Measurements from ENCODE around the gene MAPRE3.
A peak's percentile ranks its signal among the peaks of the same experiment; 100 is the strongest.

The MAPRE3 gene

GRCh38 chr2:27049422-27050280 lies 79.2 kb downstream of the MAPRE3 start:
- DNase-seq = peak; percentile 57 to 77

DNA sequence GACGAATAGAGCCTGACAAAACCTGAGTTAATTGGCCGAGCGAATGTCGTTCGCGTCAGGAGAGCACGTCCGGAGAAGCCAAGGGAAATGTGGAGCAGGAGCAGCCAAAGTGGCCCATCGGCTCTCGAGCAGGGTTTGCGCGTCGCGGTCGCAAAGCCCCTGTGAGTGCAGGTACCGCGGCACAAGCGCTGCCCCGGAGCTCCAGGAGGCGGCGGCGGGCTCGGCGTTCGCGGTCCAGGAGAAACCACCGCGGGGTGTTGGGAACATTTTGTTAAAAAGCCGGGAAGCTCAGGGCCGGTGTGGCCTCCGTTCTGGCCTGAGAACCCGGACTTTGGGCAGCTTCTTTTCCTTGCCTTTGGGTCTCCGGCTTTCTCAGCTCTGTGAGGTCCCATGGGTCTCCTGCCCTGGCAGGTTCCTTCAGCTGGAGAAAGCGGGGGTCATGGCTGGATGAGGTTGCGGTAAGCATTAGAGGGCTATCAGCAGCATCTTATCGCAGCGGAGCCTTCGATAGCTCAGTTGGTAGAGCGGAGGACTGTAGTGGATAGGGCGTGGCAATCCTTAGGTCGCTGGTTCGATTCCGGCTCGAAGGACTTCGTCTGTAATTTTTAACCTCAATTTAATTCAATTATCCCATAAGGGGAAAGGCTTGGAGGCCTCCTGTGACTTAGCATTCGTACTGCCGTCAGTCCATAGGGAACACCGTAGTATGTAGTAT lies 80.0 kb downstream of the MAPRE3 start:
- DNase-seq = peak; percentile 85 to 90

- DNase-seq = peak; percentile 93 to 95
Measured at GRCh38 chr2:27050996-27051901, 80.8 kb downstream of the MAPRE3 start, which contains the start of gene AGBL5. Gene AGBL5, plus strand, starts transcription at chr2:27051668. Its CDS starts 1,291 bp downstream, at chr2:27052959.

GRCh38 chr2:27051902-27052645 lies 81.6 kb downstream of the MAPRE3 start:
- peak in 1 of 2 donors; percentile 39 for DNase-seq

- DNase-seq = no peak
Measured at GRCh38 chr2:27053321-27053720, 82.9 kb downstream of the MAPRE3 start.

GRCh38 chr2:27053776-27054175 lies 83.3 kb downstream of the MAPRE3 start:
- DNase-seq = no peak

DNA sequence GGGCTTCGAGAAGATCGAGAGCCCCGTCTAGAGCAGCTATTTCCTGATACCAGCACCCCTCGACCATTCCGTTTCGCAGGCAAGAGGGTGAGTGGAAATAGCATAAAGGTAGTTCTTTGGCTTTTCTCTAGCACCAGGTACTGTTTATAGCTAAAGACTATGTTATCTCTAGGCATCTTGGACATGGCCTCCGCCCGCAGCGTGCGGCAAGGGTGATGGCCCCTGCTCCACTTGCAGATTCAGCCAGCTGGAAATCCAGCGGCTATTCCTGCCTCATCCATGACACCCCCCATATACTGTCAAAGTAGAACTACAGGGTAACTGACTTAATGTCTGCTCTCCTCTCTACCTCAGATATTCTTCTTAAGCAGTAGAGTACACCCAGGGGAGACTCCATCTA lies 84.3 kb downstream of the MAPRE3 start:
- no peak for DNase-seq

GRCh38 chr2:27057184-27057583 lies 86.7 kb downstream of the MAPRE3 start:
- no peak for DNase-seq

DNA sequence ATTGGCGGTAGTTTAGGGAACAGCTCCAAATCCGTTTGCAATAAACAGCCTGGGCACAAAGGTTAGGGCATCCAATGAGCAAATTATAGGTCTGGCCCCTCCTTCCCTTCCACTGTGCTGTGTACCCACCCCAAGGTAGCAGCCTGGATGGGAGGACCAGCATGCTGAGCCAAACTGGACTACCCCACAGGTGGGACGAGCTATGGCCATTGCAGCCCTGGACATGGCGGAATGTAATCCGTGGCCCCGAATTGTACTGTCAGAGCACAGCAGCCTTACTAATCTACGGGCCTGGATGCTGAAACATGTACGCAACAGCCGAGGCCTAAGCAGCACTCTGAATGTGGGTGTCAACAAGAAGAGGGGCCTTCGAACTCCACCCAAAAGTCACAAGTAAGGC lies 87.8 kb downstream of the MAPRE3 start:
- no peak for DNase-seq

DNA sequence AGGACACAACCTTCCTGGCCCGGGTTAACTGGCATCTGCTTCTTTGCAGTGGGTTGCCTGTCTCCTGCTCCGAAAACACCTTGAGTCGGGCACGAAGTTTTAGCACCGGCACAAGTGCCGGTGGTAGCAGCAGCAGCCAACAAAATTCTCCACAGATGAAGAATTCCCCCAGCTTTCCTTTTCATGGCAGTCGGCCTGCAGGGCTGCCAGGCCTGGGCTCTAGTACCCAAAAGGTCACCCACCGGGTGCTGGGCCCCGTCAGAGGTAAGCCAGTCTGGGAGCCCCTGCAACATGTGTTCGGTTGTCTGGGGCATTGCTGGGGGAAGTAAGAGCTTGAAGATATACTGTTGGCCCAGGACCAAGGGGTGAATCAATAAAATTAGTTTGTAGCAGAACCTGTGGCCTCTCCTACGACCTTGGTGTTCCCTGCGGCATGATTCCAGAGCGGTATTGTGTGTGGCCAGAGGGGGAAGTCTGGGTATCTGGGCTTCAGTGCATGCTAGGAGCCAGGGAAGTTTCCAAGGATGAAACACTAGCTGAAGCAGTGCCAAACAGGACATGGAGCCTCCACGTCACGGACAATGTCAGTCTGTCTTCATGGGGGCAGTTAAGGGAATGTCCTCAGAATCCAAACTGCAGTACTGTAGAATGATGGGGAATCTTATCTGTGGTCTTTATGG lies 88.8 kb downstream of the MAPRE3 start:
- DNase-seq = no peak

- no peak for DNase-seq
Measured at GRCh38 chr2:27060323-27060722, 89.9 kb downstream of the MAPRE3 start.

DNA sequence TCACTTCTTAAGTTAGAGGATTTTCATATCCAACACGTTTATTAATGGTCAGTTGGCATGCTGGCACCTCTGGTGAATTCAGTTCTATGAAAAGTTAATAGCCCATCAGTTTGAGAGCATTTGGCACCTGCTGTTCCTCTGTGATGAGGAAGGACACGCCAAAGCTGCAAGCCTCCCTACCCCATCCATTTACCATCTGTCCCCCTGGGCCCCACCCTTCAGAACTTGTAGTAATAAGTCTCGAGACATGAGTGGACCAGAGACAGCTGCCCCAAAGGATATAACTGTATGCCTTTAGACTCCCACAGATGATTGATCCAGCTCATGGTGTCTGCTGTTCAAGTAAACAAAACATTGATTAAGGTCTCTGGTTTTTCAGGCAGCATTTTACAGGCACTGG lies 94.7 kb downstream of the MAPRE3 start:
- no peak for DNase-seq

DNA sequence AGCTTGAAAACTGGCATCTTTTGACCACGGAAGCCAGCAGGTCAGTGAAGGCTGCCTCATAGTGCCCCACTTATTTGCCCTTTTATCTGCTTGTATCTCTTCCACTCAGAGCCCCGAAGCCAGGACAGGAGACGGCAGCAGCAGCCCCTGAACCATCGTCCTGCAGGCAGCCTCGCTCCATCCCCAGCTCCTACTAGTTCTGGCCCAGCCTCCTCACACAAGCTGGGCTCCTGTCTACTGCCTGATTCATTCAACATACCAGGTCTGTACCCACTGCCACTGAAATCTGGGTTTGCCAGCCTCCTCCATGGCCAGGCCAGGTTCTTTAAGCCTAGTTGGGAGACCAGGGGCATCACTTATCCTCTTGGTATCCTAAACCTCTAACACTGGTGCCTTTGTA lies 96.9 kb downstream of the MAPRE3 start:
- DNase-seq = no peak

DNA sequence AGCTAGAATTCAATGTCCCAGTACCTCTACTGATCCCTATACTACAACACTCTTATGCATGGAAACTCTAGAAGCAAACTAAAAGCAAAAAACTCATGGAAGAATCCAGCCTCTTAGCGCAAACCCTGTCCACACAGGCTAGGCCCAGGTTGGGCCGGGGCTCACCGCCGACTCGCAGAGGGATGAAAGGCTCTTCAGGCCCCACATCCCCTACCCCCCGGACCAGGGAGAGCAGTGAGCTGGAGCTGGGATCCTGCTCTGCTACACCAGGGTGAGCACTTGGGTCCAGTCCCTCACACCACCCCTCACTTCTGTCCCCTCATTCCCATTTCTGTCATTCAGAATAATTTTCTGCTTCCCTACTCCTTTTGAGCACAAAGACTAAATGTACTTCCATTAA lies 99.0 kb downstream of the MAPRE3 start:
- no peak for DNase-seq

GRCh38 chr2:27069961-27070618 lies 99.7 kb downstream of the MAPRE3 start:
- DNase-seq = no peak

GRCh38 chr2:27070653-27071276 lies 100.3 kb downstream of the MAPRE3 start:
- DNase-seq = no peak

DNA sequence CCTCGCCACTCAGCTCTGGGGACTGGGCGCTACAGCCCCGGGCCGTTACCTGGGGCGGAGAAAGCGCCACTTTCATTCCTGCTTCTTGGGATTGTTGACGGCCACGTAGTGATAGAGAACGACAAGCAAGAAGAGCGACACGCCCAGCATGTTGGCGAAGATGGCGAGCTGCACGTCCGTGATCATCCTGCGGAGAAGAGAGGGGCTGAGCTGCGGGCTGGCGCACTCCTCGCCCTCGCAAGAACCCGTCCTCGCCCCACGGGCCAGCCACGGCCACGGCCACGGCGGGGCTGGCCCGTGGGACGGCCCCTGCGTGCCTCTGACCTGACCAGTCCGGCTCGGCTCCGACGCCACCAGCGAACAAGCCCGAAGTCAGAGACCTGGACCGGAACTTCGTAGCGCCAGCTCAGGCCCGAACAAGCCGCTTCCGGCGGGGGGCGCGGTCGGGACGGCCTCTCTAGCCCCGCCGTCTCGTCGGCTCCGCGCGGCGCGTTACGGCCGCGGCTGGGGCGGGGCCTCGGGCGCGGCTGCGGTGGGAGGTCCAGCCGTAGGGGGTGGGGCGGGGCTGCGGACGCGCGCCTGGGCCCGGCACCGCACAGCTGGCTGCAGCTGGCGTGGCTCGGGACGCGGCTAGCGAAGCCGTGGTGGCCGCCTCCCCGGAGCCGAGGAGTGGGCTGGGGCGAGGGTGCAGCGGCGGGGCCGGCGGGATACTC lies 101.0 kb downstream of the MAPRE3 start, which contains the start of gene OST4:
Gene OST4 (minus strand): TSS at position 378 of the 713 bp plus-strand sequence.
- peak; percentile 84 to 86 for DNase-seq

DNA sequence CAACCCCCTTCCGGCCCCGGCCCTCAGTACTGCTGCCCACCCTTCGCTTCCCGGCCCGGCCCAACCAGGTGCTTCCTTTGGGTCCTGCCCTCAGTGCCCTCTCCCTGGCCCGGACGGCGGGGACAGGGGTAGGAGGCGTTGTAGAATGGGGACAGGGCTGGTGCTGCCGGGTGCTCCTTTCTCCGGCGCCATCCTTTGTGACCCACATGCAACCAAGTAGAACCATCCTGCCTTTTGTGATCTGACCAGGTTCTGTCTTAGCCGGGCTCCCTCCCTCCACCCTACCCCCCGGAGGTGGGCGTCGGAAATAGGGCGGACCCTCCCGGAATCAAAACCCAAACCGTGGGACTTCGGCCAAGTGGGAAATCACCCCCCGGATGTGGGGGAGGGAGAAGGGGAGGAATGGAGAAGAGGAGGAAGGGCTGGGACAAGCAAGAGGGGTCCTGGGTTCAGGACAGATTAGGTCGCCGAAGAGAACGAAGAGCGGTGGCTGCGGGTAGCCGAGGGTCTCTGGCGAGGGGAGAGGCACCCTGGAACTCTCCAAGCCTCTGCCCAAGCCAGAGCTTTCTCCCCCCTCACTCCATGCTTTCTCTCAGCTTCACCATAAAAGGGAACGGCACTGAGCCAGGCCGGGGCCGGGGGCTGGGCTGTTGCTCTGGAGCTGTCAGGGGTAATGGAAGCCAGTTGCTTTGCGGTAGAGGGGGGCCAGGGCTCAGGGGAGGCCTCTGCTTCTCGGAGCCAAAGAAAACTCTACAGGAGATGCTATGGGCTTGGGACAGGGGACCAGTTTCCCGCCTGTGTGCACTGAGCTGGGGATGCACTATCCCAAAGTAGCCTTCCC lies 101.8 kb downstream of the MAPRE3 start:
- DNase-seq = peak; percentile 33 to 44

- DNase-seq = no peak
Measured at GRCh38 chr2:27072920-27073319, 102.5 kb downstream of the MAPRE3 start.

All from activated CD4-positive, alpha-beta T cell treated with anti-CD3 and anti-CD28 coated beads for 4 hours (primary cell).